Measurements from ENCODE around the gene SLC44A4.
A peak's percentile ranks its signal among the peaks of the same experiment; 100 is the strongest.
"Not testable (repeated sequence)": the region's sequence is repeated elsewhere in the genome, so short reads cannot be mapped to it uniquely, and the experiment has no call there.

The SLC44A4 gene

GRCh38 chr6:31851980-31852718 lies 26.6 kb downstream of the SLC44A4 start:
- not testable (repeated sequence) for DNase-seq

- no peak for DNase-seq
Observed at GRCh38 chr6:31851485-31851832, 27.3 kb downstream of the SLC44A4 start.

- DNase-seq = no peak
Observed at GRCh38 chr6:31850765-31851484, 27.9 kb downstream of the SLC44A4 start.

- no peak for DNase-seq
Observed at GRCh38 chr6:31847276-31847978, 31.4 kb downstream of the SLC44A4 start.

- DNase-seq = no peak
Observed at GRCh38 chr6:31844507-31844906, 34.3 kb downstream of the SLC44A4 start.

GRCh38 chr6:31842053-31842452 lies 36.7 kb downstream of the SLC44A4 start:
- no peak for DNase-seq

GRCh38 chr6:31839779-31840126 lies 39.0 kb downstream of the SLC44A4 start:
- not testable (repeated sequence) for DNase-seq

GRCh38 chr6:31838968-31839367 lies 39.8 kb downstream of the SLC44A4 start:
- DNase-seq = no peak

- not testable (repeated sequence) for DNase-seq
Observed at GRCh38 chr6:31838114-31838553, 40.7 kb downstream of the SLC44A4 start.

- DNase-seq = no peak
Observed at GRCh38 chr6:31837369-31838113, 41.3 kb downstream of the SLC44A4 start.

- peak in 1 of 5 experiments; percentile 47 for DNase-seq
Observed at GRCh38 chr6:31836474-31837368, 42.1 kb downstream of the SLC44A4 start.

GRCh38 chr6:31836047-31836473 lies 42.7 kb downstream of the SLC44A4 start:
- DNase-seq = no peak

- DNase-seq = peak; percentile 51 to 82 (median 69)
Observed at GRCh38 chr6:31834367-31835250, 44.2 kb downstream of the SLC44A4 start.

GRCh38 chr6:31831350-31832215 lies 47.2 kb downstream of the SLC44A4 start:
- DNase-seq = no peak

- DNase-seq = no peak
Observed at GRCh38 chr6:31830886-31831335, 47.9 kb downstream of the SLC44A4 start.

GRCh38 chr6:31829633-31830283 lies 49.0 kb downstream of the SLC44A4 start:
- DNase-seq = peak in 1 of 5 experiments; percentile 71

GRCh38 chr6:31827286-31828079 lies 51.3 kb downstream of the SLC44A4 start, which contains the start of gene HSPA1B:
TSS of gene HSPA1B (plus strand) at chr6:31827738. CDS start at chr6:31827951, 213 bp downstream.
- peak; percentile 69 to 99 (median 79) for DNase-seq

- peak in 2 of 5 experiments; percentile 26 to 51 for DNase-seq
Observed at GRCh38 chr6:31826793-31827285, 52.0 kb downstream of the SLC44A4 start.
